Activated CD4-positive, CD25-positive, alpha-beta regulatory T cell treated with anti-CD3 and anti-CD28 coated beads, Interleukin-2, amount 50 U/mL, for 16 hours (primary cell): Measurements from ENCODE around the gene ZNF678.

Experiments
- DNase-seq: peaks from one replicate; pipeline ENCODE4 v3.0.0-alpha.2; 2020; ENCODE audit warnings: low read depth, low spot score

The ZNF678 gene

DNA sequence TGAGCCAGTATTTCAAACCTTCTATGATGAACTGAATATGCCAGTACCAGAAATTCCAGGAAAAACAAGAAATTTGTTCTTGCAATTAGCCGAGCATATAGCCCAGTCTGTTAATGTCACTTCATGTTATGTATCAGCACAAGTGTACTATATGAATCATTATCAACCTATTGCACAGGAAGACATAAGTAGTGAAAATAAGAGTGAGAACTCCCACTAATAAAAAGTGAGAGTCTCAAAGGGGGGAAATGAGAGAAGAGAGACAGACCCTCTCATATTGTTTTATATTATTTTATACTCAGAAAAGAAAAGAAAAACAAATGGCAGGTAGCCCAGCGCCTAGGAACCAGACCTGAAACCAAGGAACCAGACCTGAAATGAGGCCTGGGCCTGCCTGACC, 155.6 kb downstream of the ZNF678 start:
- no peak for DNase-seq

DNA sequence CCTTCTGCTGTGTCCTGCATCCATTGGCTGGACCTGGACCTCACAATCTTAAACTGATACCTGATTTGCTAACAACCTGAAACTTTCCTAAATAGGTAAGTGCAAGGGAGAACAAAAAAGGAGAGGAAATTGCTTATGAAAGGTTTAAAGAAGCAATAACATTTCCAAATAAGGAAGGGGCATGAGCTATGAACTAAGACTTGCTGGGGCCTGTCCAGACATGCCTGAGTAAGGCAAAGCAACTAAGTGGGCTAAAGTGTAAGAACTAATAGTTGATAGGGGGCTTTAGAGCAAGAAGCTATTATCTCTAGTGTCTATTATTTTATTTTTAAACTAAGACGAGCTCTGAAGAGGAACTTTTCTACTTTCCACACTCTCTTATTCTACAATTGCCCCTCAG, 160.1 kb downstream of the ZNF678 start:
- DNase-seq: no peak

DNA sequence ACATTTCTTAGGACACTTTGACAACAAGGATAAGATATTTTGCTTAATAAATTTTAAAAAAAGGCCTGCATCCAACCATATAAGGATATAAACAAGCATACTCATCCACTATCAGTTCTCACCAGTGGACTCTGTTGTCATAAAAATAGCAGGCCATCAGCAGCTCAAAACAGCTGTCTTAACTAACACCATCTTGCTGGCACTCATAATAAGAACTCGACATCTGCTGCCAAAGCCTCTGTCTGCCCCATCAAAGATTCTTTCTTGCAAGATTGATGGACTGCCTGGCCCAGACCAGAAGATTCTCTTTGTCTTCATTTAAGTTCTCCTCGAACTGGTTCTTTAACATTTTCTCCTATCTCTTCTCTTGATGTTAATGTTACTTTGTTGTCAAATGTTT, 161.7 kb downstream of the ZNF678 start:
- DNase-seq: no peak

DNA sequence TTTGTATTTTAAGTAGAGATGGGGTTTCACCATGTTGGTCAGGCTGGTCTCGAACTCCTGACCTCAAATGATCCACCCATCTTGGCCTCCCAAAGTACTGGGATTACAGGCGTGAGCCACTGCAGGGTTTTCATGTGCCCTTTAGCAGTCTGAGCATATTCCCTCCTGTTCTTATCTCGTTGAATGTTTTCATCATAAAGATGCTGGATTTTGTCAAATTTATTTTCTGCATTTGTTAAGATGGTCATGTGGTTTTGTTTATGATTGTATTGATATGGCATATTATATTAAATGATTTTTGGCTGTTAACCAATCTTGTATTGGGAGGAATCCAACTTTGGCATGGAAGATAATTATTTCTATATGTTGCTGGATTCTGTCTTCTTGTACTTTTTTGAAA, 163.0 kb downstream of the ZNF678 start:
- DNase-seq: no peak
